Testis (tissue), 2 donors: ENCODE data around the gene HRH3.

ENCODE experiments used
- CTCF ChIP-seq, 3 experiments: fragments of 450-650 bp in 2 of 3; fragments of 200-600 bp in 1 of 3; sonication (generic) in 1 of 3; IDR thresholded peaks; one replicate each; pipeline ENCODE4 v1.5.1; 2016 to 2019; ENCODE audit warnings: antibody characterized with exemption in 3 of 3, mild to moderate bottlenecking in 2 of 3, moderate library complexity in 1 of 3
- POLR2A ChIP-seq: fragments of 450-650 bp; IDR thresholded peaks from one replicate; pipeline ENCODE4 v1.6.1; 2017; ENCODE audit warnings: antibody characterized with exemption, mild to moderate bottlenecking, moderate library complexity

- TF ChIP-seq CTCF (IDR thresholded peaks at IDR 0.05): no peak
- TF ChIP-seq POLR2A: no peak
Measured at GRCh38 chr20:62203378-62204030, 16.6 kb downstream of the HRH3 start.
